ENCODE results near the gene GARIN5B.

Gene GARIN5B

GRCh38 chr19:55353356-55353802 lies 9.7 kb downstream of the GARIN5B start:
- H3K4me3 ChIP-seq (replicated peaks in 1 of 2; ENCODE audit: low read depth in 2 of 2, low read length in 2 of 2), result peak overlapping the region; percentile 44 to 46
- no peak for TF ChIP-seq CTCF (IDR thresholded peaks at IDR 0.05; ENCODE audit: low read depth, low read length)
- no peak for DNase-seq (ENCODE audit: low read depth in 2 of 2)

- TF ChIP-seq CTCF (IDR thresholded peaks at IDR 0.05; ENCODE audit: low read depth, low read length), result no peak
- H3K4me3 ChIP-seq (replicated peaks in 1 of 2; ENCODE audit: low read depth in 2 of 2, low read length in 2 of 2), result no peak overlapping the region
- DNase-seq (ENCODE audit: low read depth in 2 of 2), result no peak
Measured at GRCh38 chr19:55352549-55353145, 10.4 kb downstream of the GARIN5B start.

- DNase-seq (ENCODE audit: low read depth in 2 of 2), result no peak
- no peak for TF ChIP-seq CTCF (IDR thresholded peaks at IDR 0.05; ENCODE audit: low read depth, low read length)
- H3K4me3 ChIP-seq (replicated peaks in 1 of 2; ENCODE audit: low read depth in 2 of 2, low read length in 2 of 2), result no peak overlapping the region
Measured at GRCh38 chr19:55352040-55352439, 11.0 kb downstream of the GARIN5B start.

GRCh38 chr19:55350620-55351315 lies 12.3 kb downstream of the GARIN5B start:
- no peak for DNase-seq (ENCODE audit: low read depth in 2 of 2)
- TF ChIP-seq CTCF (IDR thresholded peaks at IDR 0.05; ENCODE audit: low read depth, low read length), result no peak
- no peak overlapping the region for H3K4me3 ChIP-seq (replicated peaks in 1 of 2; ENCODE audit: low read depth in 2 of 2, low read length in 2 of 2)

- no peak overlapping the region for H3K4me3 ChIP-seq (replicated peaks in 1 of 2; ENCODE audit: low read depth in 2 of 2, low read length in 2 of 2)
- TF ChIP-seq CTCF (IDR thresholded peaks at IDR 0.05; ENCODE audit: low read depth, low read length), result no peak
- DNase-seq (ENCODE audit: low read depth in 2 of 2), result no peak
Measured at GRCh38 chr19:55348317-55349034, 14.6 kb downstream of the GARIN5B start.

GRCh38 chr19:55347442-55348009 lies 15.5 kb downstream of the GARIN5B start:
- no peak overlapping the region for H3K4me3 ChIP-seq (replicated peaks in 1 of 2; ENCODE audit: low read depth in 2 of 2, low read length in 2 of 2)
- no peak for DNase-seq (ENCODE audit: low read depth in 2 of 2)
- TF ChIP-seq CTCF (IDR thresholded peaks at IDR 0.05; ENCODE audit: low read depth, low read length), result no peak
